Cardiac muscle cell (in vitro differentiated cells and primary cell): ENCODE data around the gene PRKAG2. TPM values are rescaled to one million over a fixed set of nuclear protein-coding genes. Genes with fewer than 3 reads are reported as not detected.

Experiments used
- DNase-seq, 2 donors: peaks; one replicate each; pipeline versions ENCODE4 v3.0.0 to v3.0.0-alpha.2; 2010 to 2017; ENCODE audit warnings: low read depth in 1 of 2, low spot score in 1 of 2
- H3K27ac ChIP-seq: fragments of 200-600 bp; sonication (generic); 2 replicates; pipeline ENCODE4 v1.5.1; 2016
- H3K27me3 ChIP-seq: fragments of 200-600 bp; sonication (generic); 2 replicates; pipeline ENCODE4 v1.6.0; 2016; ENCODE audit warnings: control low read depth
- H3K36me3 ChIP-seq: fragments of 200-600 bp; sonication (generic); 2 replicates; pipeline ENCODE4 v1.5.1; 2016; ENCODE audit warnings: control low read depth
- H3K4me1 ChIP-seq: fragments of 200-600 bp; sonication (generic); 2 replicates; pipeline ENCODE4 v1.8.1; 2017; ENCODE audit warnings: low read depth, mild to moderate bottlenecking, mixed run types
- H3K4me3 ChIP-seq: fragments of 200-600 bp; sonication (generic); 2 replicates; pipeline ENCODE4 v1.5.1; 2016; ENCODE audit warnings: mild to moderate bottlenecking
- H3K9me3 ChIP-seq: fragments of 200-600 bp; sonication (generic); 2 replicates; pipeline ENCODE4 v1.5.1; 2017; ENCODE audit warnings: low read depth, mild to moderate bottlenecking, control low read depth
- polyA plus RNA-seq: library from polyadenylated mRNA; unstranded; fragments of >200 nt; fragmentation: Nextera tagmentation; extraction: Ambion mirVana; gene quantifications from 2 replicates; pipeline ENCODE4 v1.2.1, GENCODE V29; 2016
- total RNA-seq: library from RNA; depleted of rRNA; stranded (reverse); fragments of >200 nt; gene quantifications from 2 replicates; pipeline ENCODE4 v1.2.3, GENCODE V29; 2016
- TF ChIP-seq, protein P1 (sequence below): IDR thresholded peaks from 2 replicates; pipeline ENCODE4 v1.5.1; 2012; ENCODE audit warnings: low read depth, mild to moderate bottlenecking, low read length

PRKAG2 gene
- total and polyA plus RNA-seq, 2 experiments from 2014 or later = 43.4 to 85.3 TPM

- H3K27me3 ChIP-seq = no peaks in the 10 kb centered on the region
- H3K9me3 ChIP-seq = no peaks in the 10 kb centered on the region
- TF ChIP-seq, protein P1, sequence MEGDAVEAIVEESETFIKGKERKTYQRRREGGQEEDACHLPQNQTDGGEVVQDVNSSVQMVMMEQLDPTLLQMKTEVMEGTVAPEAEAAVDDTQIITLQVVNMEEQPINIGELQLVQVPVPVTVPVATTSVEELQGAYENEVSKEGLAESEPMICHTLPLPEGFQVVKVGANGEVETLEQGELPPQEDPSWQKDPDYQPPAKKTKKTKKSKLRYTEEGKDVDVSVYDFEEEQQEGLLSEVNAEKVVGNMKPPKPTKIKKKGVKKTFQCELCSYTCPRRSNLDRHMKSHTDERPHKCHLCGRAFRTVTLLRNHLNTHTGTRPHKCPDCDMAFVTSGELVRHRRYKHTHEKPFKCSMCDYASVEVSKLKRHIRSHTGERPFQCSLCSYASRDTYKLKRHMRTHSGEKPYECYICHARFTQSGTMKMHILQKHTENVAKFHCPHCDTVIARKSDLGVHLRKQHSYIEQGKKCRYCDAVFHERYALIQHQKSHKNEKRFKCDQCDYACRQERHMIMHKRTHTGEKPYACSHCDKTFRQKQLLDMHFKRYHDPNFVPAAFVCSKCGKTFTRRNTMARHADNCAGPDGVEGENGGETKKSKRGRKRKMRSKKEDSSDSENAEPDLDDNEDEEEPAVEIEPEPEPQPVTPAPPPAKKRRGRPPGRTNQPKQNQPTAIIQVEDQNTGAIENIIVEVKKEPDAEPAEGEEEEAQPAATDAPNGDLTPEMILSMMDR = no peak
- no peaks in the 10 kb centered on the region for H3K36me3 ChIP-seq
- peak overlapping the region; percentile 23 for H3K27ac ChIP-seq
- H3K4me3 ChIP-seq = no peak overlapping the region
- peaks cover 41% of the 10 kb centered on the region for H3K4me1 ChIP-seq
- DNase-seq = peak in 1 of 2 donors; percentile 93
Observed at GRCh38 chr7:151699928-151700319, 177.0 kb downstream of the PRKAG2 start.

GRCh38 chr7:151699147-151699927 lies 177.6 kb downstream of the PRKAG2 start:
- Histone ChIP-seq H3K27ac (peak overlapping the region; percentile 23), H3K27me3 (no peaks in the 10 kb centered on the region), H3K9me3 (no peaks in the 10 kb centered on the region), H3K4me3 (no peak overlapping the region), H3K4me1 (peaks cover 41% of the 10 kb centered on the region), H3K36me3 (no peaks in the 10 kb centered on the region)
- TF ChIP-seq, protein P1 = no peak
- DNase-seq = peak in 1 of 2 donors; percentile 99

GRCh38 chr7:151697942-151698341 lies 179.0 kb downstream of the PRKAG2 start:
- no peak overlapping the region for H3K27ac ChIP-seq
- H3K27me3 ChIP-seq = no peaks in the 10 kb centered on the region
- no peaks in the 10 kb centered on the region for H3K36me3 ChIP-seq
- H3K4me3 ChIP-seq = no peak overlapping the region
- H3K4me1 ChIP-seq = peaks cover 45% of the 10 kb centered on the region
- no peaks in the 10 kb centered on the region for H3K9me3 ChIP-seq
- TF ChIP-seq, protein P1 = no peak
- no peak for DNase-seq

DNA sequence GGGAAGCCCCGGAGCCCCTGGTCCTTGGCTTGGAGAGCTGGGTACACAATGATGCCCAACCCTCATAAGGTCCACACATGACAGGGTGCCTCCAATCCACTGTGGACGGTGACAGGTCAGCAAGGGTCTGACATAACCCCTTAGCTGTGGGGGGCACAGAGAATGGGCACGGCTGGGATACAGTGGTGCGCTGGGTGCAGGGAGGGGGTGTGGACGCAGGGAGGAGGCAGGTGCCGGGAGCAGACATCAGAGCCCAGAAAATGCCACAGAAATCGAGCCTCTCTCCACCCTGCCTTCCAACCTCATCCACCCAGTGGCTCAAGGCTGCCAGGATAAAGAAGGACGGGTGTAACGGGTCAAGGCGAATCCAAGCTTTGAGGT lies 179.4 kb downstream of the PRKAG2 start:
- TF ChIP-seq, protein P1 = no peak
- Histone ChIP-seq H3K27me3 (no peaks in the 10 kb centered on the region), H3K27ac (peak overlapping the region; percentile 88), H3K4me3 (no peak overlapping the region), H3K4me1 (peaks cover 47% of the 10 kb centered on the region), H3K9me3 (no peaks in the 10 kb centered on the region), H3K36me3 (no peaks in the 10 kb centered on the region)
- DNase-seq = no peak

DNA sequence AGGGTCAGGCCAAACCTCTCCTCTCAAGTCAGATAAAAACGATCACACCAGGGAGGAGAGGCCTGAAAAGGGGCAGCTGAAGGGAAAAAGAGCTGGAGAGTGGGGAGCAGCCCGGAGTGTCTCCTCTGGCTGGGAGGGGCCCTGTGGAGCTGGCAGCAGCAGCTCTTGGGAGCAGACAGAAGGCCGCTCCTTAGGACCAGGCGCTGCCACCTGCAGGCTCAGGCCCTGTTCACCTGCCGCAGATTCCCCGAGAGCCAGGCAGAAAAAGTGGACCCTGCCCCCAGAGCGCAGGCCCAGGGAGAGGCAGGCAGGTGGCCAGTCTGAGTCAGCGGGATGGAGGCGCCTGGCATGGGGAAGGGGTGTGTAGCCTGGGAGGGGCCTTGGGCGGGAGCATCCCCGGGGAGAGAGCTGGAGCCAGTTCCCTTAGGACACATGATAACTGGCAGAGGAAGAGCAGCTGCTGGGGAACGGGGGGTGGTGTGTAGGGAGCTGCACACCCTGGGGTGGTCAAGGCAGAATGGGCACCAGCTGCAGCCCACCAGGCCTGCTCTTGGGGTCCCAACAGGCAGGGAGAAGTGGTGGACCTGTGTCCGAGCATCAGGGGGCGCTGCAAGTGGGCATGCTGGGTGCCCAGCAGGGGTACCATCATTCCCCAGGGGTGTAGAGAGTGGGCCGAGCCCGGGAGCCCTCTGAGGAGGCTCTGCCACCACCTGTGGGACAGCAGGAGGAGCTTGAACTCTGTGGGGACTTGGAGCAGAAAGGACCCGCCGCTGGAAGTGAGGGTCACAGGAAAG lies 180.0 kb downstream of the PRKAG2 start:
- Histone ChIP-seq H3K9me3 (no peaks in the 10 kb centered on the region), H3K36me3 (no peaks in the 10 kb centered on the region), H3K27me3 (no peaks in the 10 kb centered on the region), H3K4me1 (peaks cover 53% of the 10 kb centered on the region), H3K4me3 (no peak overlapping the region), H3K27ac (peak overlapping the region; percentile 88)
- TF ChIP-seq, protein P1 = no peak
- peak in 1 of 2 donors; percentile 70 for DNase-seq
